ENCODE results near the gene IGF1.
"Not testable (repeated sequence)": the region's sequence is repeated elsewhere in the genome, so short reads cannot be mapped to it uniquely, and the experiment has no call there.

IGF1 gene

GRCh38 chr12:102461501-102461900 is 18.9 kb downstream of the IGF1 start:
- no peak for DNase-seq (ENCODE audit: low spot score)

- DNase-seq (ENCODE audit: low spot score) = no peak
Measured at GRCh38 chr12:102459314-102459713, 21.0 kb downstream of the IGF1 start.

- no peak for DNase-seq (ENCODE audit: low spot score)
Measured at GRCh38 chr12:102454808-102455760, 25.3 kb downstream of the IGF1 start.

GRCh38 chr12:102454330-102454729 is 26.0 kb downstream of the IGF1 start:
- no peak for DNase-seq (ENCODE audit: low spot score)

- no peak for DNase-seq (ENCODE audit: low spot score)
Measured at GRCh38 chr12:102452605-102453004, 27.8 kb downstream of the IGF1 start.

- not testable (repeated sequence) for DNase-seq (ENCODE audit: low spot score)
Measured at GRCh38 chr12:102449018-102449417, 31.3 kb downstream of the IGF1 start.

GRCh38 chr12:102447426-102447825 is 32.9 kb downstream of the IGF1 start:
- not testable (repeated sequence) for DNase-seq (ENCODE audit: low spot score)

- no peak for DNase-seq (ENCODE audit: low spot score)
Measured at GRCh38 chr12:102444707-102445106, 35.7 kb downstream of the IGF1 start.

- DNase-seq (ENCODE audit: low spot score) = no peak
Measured at GRCh38 chr12:102444093-102444492, 36.3 kb downstream of the IGF1 start.

GRCh38 chr12:102441077-102441596 is 39.2 kb downstream of the IGF1 start:
- no peak for DNase-seq (ENCODE audit: low spot score)

GRCh38 chr12:102439426-102440405 is 40.6 kb downstream of the IGF1 start:
- no peak for DNase-seq (ENCODE audit: low spot score)

GRCh38 chr12:102438827-102439210 is 41.5 kb downstream of the IGF1 start:
- DNase-seq (ENCODE audit: low spot score) = no peak

GRCh38 chr12:102438047-102438826 is 42.1 kb downstream of the IGF1 start:
- DNase-seq (ENCODE audit: low spot score) = no peak

- DNase-seq (ENCODE audit: low spot score) = no peak
Measured at GRCh38 chr12:102437511-102437910, 42.9 kb downstream of the IGF1 start.

GRCh38 chr12:102436867-102437266 is 43.5 kb downstream of the IGF1 start:
- no peak for DNase-seq (ENCODE audit: low spot score)

- DNase-seq (ENCODE audit: low spot score) = no peak
Measured at GRCh38 chr12:102435827-102436436, 44.4 kb downstream of the IGF1 start.

GRCh38 chr12:102433304-102433703 is 47.1 kb downstream of the IGF1 start:
- DNase-seq (ENCODE audit: low spot score) = no peak

GRCh38 chr12:102430661-102431060 is 49.7 kb downstream of the IGF1 start:
- no peak for DNase-seq (ENCODE audit: low spot score)

GRCh38 chr12:102429211-102430154 is 50.9 kb downstream of the IGF1 start:
- DNase-seq (ENCODE audit: low spot score) = no peak

GRCh38 chr12:102427543-102427941 is 52.8 kb downstream of the IGF1 start:
- no peak for DNase-seq (ENCODE audit: low spot score)

Measured in NAMALWA (cell line).